DMS79 treated with DMSO at 0.1 percent for 48 hours (cell line): Measurements from ENCODE around the gene TXNDC11.
"Not testable (repeated sequence)": the region's sequence is repeated elsewhere in the genome, so short reads cannot be mapped to it uniquely, and the experiment has no call there.

Experiments
- DNase-seq: peaks from one replicate; lab custom pipeline; 2025; lab: John Stamatoyannopoulos, UW

Gene TXNDC11

GRCh38 chr16:11742536-11743307, at the start of gene TXNDC11:
TSS of gene TXNDC11 (minus strand) at chr16:11742857. CDS start at chr16:11742730, 127 bp downstream.
- DNase-seq: peak; percentile 93

GRCh38 chr16:11791144-11791828, 48.6 kb upstream of the TXNDC11 start:
- peak; percentile 84 for DNase-seq

GRCh38 chr16:11788914-11789313, 46.3 kb upstream of the TXNDC11 start:
- no peak for DNase-seq

- DNase-seq: not testable (repeated sequence)
Measured at GRCh38 chr16:11784980-11785599, 42.4 kb upstream of the TXNDC11 start.

GRCh38 chr16:11784381-11784780, 41.7 kb upstream of the TXNDC11 start:
- DNase-seq: not testable (repeated sequence)

- DNase-seq: no peak
Measured at GRCh38 chr16:11784038-11784369, 41.3 kb upstream of the TXNDC11 start.

GRCh38 chr16:11783319-11784037, 40.8 kb upstream of the TXNDC11 start:
- DNase-seq: no peak

- DNase-seq: peak; percentile 21
Measured at GRCh38 chr16:11781773-11782172, 39.1 kb upstream of the TXNDC11 start.

- DNase-seq: peak; percentile 13
Measured at GRCh38 chr16:11780991-11781680, 38.5 kb upstream of the TXNDC11 start.

- DNase-seq: no peak
Measured at GRCh38 chr16:11779074-11779473, 36.4 kb upstream of the TXNDC11 start.

- DNase-seq: no peak
Measured at GRCh38 chr16:11774065-11774626, 31.5 kb upstream of the TXNDC11 start.

- no peak for DNase-seq
Measured at GRCh38 chr16:11768849-11769248, 26.2 kb upstream of the TXNDC11 start.

GRCh38 chr16:11762431-11762830, 19.8 kb upstream of the TXNDC11 start:
- no peak for DNase-seq

- no peak for DNase-seq
Measured at GRCh38 chr16:11759997-11760396, 17.3 kb upstream of the TXNDC11 start.

- no peak for DNase-seq
Measured at GRCh38 chr16:11759163-11759834, 16.6 kb upstream of the TXNDC11 start.

GRCh38 chr16:11757671-11758545, 15.3 kb upstream of the TXNDC11 start:
- peak; percentile 58 for DNase-seq

GRCh38 chr16:11756248-11756647, 13.6 kb upstream of the TXNDC11 start:
- no peak for DNase-seq

GRCh38 chr16:11755022-11755760, 12.5 kb upstream of the TXNDC11 start:
- DNase-seq: no peak

GRCh38 chr16:11752856-11753255, 10.2 kb upstream of the TXNDC11 start:
- no peak for DNase-seq
